DMS153 treated with DMSO at 0.1 percent for 48 hours (cell line): Measurements from ENCODE around the gene PMM2.
"Not testable (repeated sequence)": the region's sequence is repeated elsewhere in the genome, so short reads cannot be mapped to it uniquely, and the experiment has no call there.

Experiments
- DNase-seq: peaks from one replicate; lab custom pipeline; 2025; ENCODE audit not compliant: unreplicated experiment; lab: John Stamatoyannopoulos, UW

PMM2 gene

GRCh38 chr16:8781797-8782196 lies 15.8 kb upstream of the PMM2 start:
- no peak for DNase-seq

DNA sequence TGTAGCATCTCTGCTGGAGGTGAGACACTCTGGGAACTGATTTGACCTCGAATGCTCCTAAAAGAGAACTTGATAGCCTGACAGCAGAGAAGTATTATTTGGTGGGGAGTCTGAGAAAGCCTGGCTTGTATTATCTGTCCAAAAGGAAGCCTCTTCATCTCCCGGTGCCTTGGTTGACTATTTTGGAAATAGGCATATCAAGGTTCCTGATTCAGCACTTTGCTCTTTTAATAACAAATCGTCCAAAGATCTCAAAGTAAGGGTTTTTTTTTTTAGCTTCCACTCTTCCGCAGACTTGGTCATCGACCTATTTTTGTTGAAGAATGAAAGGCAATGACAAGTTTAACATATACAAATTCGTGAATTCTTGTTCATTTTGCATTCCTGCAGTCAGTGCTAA lies 15.0 kb upstream of the PMM2 start:
- no peak for DNase-seq

DNA sequence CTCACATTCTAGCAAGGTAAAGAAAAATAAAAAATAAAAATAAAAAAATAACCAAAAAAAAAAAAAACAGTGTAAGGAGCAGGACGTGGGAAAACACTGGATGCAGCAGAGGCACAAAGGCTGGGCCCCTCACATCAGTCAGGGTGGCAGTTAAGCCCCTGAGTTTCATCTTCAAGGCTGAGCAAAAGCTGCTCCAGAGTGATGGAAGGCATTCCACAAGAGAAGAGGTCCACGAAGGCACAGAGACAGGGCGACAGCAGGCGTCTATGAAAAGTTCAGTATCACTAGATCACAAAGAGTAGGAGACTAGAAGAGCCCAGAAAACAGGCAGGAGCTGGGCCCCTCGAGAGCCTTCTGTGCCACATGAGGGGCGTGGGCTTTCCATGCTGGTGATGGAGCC lies 12.2 kb upstream of the PMM2 start:
- no peak for DNase-seq

DNA sequence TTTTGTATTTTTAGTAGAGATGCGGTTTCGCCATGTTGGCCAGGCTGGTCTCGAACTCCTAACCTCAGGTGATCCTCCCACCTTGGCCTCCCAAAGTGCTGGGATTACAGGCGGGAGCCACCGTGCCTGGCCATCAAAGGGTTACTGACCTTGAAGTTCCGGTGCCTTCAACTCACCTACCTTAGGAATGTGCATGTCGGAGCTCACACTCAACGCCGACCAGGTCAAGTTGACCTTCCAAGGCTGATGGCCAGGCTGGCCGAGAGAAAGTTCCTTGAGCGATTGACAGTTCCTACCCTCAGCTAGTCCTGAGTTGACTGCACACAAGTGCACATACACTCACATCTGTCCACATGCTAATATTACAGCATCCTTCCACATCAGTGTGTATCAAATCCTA lies 11.3 kb upstream of the PMM2 start:
- not testable (repeated sequence) for DNase-seq

DNA sequence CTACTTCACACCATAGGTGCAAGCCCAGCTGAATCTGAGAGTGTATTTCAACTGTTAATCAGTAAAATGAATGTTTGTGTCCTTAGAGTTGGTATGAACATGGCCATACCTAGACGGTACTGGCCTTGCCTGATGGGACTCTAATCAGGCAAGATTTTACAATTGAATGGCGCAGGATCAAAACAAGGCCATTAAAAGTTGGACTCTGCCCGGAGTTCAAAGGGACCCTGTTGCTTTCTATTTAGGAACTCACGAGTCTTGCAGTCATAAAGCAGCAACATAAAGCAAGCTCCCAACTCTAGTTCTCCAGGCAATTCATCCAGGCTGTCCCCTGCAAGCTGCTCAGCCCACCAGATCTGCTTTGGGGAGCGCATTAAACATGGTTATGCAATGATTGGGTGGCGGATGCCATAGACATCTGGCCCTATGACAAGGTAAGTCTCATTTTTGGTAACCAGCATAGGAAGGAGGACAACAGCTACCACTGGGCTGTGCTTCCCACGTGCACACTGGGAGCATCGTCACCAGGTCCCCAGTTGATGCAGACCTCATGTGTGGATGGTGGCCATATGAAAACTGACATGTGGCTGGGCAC lies 9.0 kb upstream of the PMM2 start:
- DNase-seq, result no peak

GRCh38 chr16:8795091-8795490 lies 2.5 kb upstream of the PMM2 start:
- DNase-seq, result no peak

DNA sequence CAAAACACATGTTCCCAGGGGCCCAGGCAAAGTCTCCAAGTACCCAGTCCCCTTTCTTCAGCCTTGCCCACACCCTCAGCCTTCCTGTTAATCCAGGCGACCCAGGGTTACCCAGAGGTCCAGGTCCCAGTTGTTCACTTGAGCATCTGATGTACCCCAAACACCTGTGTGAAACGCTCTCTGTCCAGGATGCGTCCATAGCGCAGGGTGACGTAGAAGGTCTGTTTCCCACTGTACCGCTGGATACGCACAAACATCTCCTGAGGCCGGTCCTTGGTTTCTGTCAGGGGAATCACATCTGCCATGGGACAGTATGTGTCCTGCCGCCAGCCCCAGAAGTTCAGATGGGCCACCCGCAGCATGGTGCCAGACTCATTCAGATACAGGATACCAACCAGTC lies 1.8 kb upstream of the PMM2 start:
- DNase-seq, result no peak

DNA sequence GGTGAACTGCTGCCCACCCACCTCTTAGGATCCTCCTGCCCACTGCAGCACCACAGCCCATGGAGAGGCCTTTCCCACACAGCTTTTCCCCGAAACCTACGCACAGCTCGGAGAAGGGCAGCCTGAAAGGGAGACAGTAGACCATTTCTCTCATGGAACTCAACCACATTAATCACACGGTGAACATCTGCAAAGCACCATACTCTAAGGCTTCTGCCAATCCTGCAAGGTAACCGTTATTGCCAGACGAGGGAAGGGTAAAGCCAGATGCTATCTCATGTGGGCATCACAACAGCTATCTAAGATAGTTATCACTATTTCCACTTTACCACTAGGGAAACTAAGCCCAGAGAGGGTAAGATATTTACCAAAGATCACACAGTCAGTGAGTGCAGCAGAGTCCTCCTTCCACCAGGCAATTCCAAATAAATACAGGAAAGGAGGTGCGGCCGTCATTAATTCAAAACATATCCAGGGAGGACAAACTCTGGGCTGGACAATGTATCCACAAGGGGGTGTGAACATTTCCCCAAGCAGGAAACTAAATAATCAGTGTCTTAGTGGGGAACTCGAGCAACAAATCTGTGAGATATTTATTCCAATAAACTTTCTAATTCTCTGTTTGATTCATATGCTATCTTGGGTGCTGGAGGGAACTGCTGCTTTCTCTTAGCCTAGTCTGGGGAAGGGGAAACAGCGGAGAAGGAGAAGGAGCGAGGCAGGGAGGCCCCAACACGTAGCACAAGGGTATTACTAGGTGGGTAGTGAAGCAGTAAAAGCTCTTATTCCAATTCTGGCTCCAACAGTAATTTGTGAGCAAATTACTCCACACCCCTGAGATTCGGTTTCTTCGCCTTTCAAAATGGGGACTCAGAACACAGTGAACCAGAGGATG lies 923 bp upstream of the PMM2 start:
- DNase-seq, result no peak

- DNase-seq, result no peak
Observed at GRCh38 chr16:8798174-8798527, 512 bp downstream of the PMM2 start.

GRCh38 chr16:8798535-8799157 lies 1.0 kb downstream of the PMM2 start:
- DNase-seq, result no peak

DNA sequence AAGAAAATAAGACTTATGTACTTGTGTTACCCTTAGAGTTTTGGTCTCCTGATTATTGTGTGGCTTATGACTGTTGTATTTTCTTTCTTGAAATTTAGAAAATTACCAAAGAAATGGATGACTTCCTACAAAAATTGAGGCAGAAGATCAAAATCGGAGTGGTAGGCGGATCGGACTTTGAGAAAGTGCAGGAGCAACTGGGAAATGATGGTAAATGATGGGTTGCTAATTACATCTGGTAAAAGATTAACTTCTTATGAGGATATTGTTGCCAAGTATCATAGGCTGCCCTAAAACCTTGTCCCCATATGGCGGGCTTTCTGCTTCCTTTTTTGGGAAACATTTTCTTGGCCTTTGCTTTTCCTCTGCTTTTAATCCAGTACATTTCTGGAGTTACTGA lies 4.1 kb downstream of the PMM2 start:
- no peak for DNase-seq

GRCh38 chr16:8803733-8804132 lies 6.1 kb downstream of the PMM2 start:
- not testable (repeated sequence) for DNase-seq

DNA sequence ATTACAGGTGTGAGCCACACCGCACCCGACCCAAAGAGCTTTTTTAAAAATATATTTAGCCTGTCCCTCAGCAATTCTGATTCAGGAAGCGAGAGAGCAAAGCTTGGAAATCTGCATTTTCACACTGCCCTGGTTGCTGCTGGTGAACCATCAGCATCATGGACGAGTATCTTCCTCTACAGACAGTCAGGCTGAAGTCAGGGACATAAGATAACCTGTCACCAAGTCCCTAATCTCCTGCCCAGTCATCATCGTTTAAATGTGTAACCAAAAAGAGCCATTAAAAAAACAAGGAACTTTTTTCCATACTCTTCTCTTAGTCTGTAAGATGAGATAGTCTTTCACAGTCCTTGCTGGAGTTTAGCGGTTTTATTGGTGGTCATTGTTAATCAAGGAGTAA lies 6.7 kb downstream of the PMM2 start:
- DNase-seq, result no peak

DNA sequence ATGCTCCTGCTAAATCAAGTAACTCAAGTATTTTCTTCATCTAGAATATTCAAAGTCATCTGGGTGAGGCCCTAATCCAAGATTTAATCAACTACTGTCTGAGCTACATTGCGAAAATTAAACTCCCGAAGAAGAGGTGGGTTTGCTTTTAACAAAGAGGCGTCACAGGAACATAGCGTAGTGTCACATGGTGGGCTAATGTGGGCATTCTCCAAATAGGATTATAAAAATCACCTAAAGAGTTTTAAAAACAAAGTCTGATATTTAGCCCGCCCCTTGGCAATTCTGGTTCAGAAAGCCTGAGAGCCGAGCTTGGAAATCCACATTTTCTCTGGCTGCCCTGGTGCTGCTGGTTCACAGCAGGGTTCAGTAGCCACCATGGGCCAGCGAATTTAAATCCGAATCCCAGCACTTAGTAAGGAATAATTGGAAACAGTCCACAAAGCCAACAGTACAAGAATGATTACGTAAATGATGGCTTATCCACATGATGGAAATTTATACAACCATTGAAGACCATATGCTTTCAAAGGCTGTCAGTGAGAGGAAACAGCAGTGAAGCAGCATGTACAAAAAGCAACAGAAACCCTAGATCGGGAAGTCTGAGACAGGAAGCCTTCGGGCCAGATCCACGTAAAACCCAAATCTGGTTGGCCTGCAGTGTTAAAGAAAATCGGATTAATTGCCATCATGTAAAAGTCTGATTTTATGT lies 8.8 kb downstream of the PMM2 start:
- no peak for DNase-seq

DNA sequence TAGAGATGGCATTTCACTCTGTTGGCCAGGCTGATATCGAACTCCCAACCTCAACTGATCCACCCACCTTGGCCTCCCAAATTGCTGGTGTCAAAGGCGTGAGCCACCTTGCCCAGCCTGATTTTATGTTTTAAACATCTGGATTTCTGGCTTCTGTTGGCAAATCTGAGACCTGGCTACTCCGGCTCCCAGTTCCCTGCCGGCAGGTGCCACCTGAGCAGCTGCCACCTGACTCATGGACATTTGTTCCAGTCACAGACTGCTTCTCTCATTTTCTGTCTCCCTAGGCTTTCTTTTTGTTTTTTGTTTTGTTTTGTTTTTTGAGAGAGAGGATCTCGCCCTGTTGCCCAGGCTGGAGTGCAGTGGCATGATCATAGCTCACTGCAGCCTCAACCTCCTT lies 9.6 kb downstream of the PMM2 start:
- no peak for DNase-seq

GRCh38 chr16:8808009-8808408 lies 10.4 kb downstream of the PMM2 start:
- DNase-seq, result no peak

GRCh38 chr16:8808613-8809353 lies 11.1 kb downstream of the PMM2 start:
- DNase-seq, result no peak

GRCh38 chr16:8812162-8812843 lies 14.7 kb downstream of the PMM2 start:
- DNase-seq, result no peak

GRCh38 chr16:8814095-8814806 lies 16.6 kb downstream of the PMM2 start:
- DNase-seq, result no peak
